ENCODE results near the gene NMNAT3.

Gene NMNAT3

GRCh38 chr3:139574026-139574947 lies 103.5 kb downstream of the NMNAT3 start:
- DNase-seq: no peak

- no peak for DNase-seq
These were observed 104.7 kb downstream of the NMNAT3 start for GRCh38 chr3:139572847-139573672.

GRCh38 chr3:139571711-139572110 lies 106.1 kb downstream of the NMNAT3 start:
- no peak for DNase-seq

- DNase-seq: no peak
These were observed 113.4 kb downstream of the NMNAT3 start for GRCh38 chr3:139564294-139564861.

GRCh38 chr3:139561959-139562676 lies 115.7 kb downstream of the NMNAT3 start:
- no peak for DNase-seq

- DNase-seq: no peak
These were observed 116.4 kb downstream of the NMNAT3 start for GRCh38 chr3:139561255-139561817.

- DNase-seq: no peak
These were observed 117.4 kb downstream of the NMNAT3 start for GRCh38 chr3:139560411-139560810.

GRCh38 chr3:139559541-139559940 lies 118.2 kb downstream of the NMNAT3 start:
- no peak for DNase-seq

- no peak for DNase-seq
These were observed 119.2 kb downstream of the NMNAT3 start for GRCh38 chr3:139558351-139559266.

- DNase-seq: no peak
These were observed 120.7 kb downstream of the NMNAT3 start for GRCh38 chr3:139557041-139557440.

- no peak for DNase-seq
These were observed 122.5 kb downstream of the NMNAT3 start for GRCh38 chr3:139555249-139555648.

- no peak for DNase-seq
These were observed 123.1 kb downstream of the NMNAT3 start for GRCh38 chr3:139554628-139555027.

- no peak for DNase-seq
These were observed 125.0 kb downstream of the NMNAT3 start for GRCh38 chr3:139552632-139553365.

GRCh38 chr3:139548801-139549200 lies 129.0 kb downstream of the NMNAT3 start:
- DNase-seq: no peak

- DNase-seq: no peak
These were observed 130.1 kb downstream of the NMNAT3 start for GRCh38 chr3:139547666-139548065.

- no peak for DNase-seq
These were observed 131.0 kb downstream of the NMNAT3 start for GRCh38 chr3:139546772-139547171.

GRCh38 chr3:139541532-139542288 lies 136.1 kb downstream of the NMNAT3 start:
- DNase-seq: no peak

- DNase-seq: no peak
These were observed 136.9 kb downstream of the NMNAT3 start for GRCh38 chr3:139540651-139541531.

- no peak for DNase-seq
These were observed 139.0 kb downstream of the NMNAT3 start for GRCh38 chr3:139538733-139539132.
